IMR-90 (cell line): ENCODE results near the gene TTC39B. TPM values are rescaled to one million over a fixed set of nuclear protein-coding genes. Genes with fewer than 3 reads are reported as not detected.

Experiments used
- ATAC-seq: fragments of 200-7000 bp; cut with Tn5 transposase; 2 replicates; pipeline ENCODE4 v1.9.1; 2020; ENCODE audit warnings: low read depth, mild to moderate bottlenecking, moderate library complexity
- BruUV-seq: library from RNA; stranded (reverse); fragments of 400-500 nt; replicated peaks from 2 replicates; lab custom pipeline; 2021; lab: Mats Ljungman, UMichigan
- CTCF ChIA-PET: fragments of 300-600 bp; formaldehyde crosslinking; extraction: SDS; loops from one replicate; lab custom pipeline; 2021; ENCODE audit warnings: antibody characterized with exemption; lab: Yijun Ruan, JAX
- POLR2A ChIA-PET: fragments of 300-600 bp; sonication (Branson Sonifier 250); formaldehyde crosslinking; loops from one replicate; lab custom pipeline; 2022; ENCODE audit warnings: antibody characterized with exemption; ENCODE audit not compliant: unreplicated experiment; lab: Charles Lee
- DNase-seq: peaks from one replicate; pipeline ENCODE4 v3.0.0; 2013
- H2AFZ ChIP-seq: replicated peaks from 2 replicates; pipeline ENCODE3; 2013; ENCODE audit warnings: low read length, mild to moderate bottlenecking; ENCODE audit not compliant: poor library complexity
- H2AK5ac ChIP-seq: 2 replicates; pipeline ENCODE4 v1.6.1; 2013; ENCODE audit warnings: low read depth, low read length, inconsistent platforms
- H2AK9ac ChIP-seq: replicated peaks from 2 replicates; pipeline ENCODE3; 2013; ENCODE audit warnings: mild to moderate bottlenecking, low read depth, low read length, moderate library complexity; ENCODE audit not compliant: poor library complexity
- H2BK120ac ChIP-seq: 2 replicates; pipeline ENCODE4 v1.6.1; 2013; ENCODE audit warnings: low read depth, low read length, inconsistent platforms
- H2BK15ac ChIP-seq: 3 replicates; pipeline ENCODE4 v1.6.1; 2013; ENCODE audit warnings: low read depth, low read length, inconsistent platforms
- H2BK20ac ChIP-seq: 2 replicates; pipeline ENCODE4 v1.6.1; 2013; ENCODE audit warnings: low read depth, mild to moderate bottlenecking, inconsistent platforms, low read length, moderate library complexity
- H2BK5ac ChIP-seq: 2 replicates; pipeline ENCODE4 v1.6.1; 2013; ENCODE audit warnings: mild to moderate bottlenecking, low read depth, low read length, inconsistent platforms; ENCODE audit not compliant: poor library complexity, severe bottlenecking
- H3K14ac ChIP-seq: replicated peaks from 2 replicates; pipeline ENCODE4 v1.6.1; 2013; ENCODE audit warnings: low read depth, low read length, inconsistent platforms
- H3K18ac ChIP-seq: 2 replicates; pipeline ENCODE4 v1.6.1; 2013; ENCODE audit warnings: low read depth, low read length, control low read depth
- H3K23ac ChIP-seq: 2 replicates; pipeline ENCODE4 v1.6.1; 2013; ENCODE audit warnings: low read depth, low read length, inconsistent platforms
- H3K27ac ChIP-seq: 2 replicates; pipeline ENCODE4 v1.5.1; 2013; ENCODE audit warnings: mild to moderate bottlenecking, control low read depth, low read length; ENCODE audit not compliant: insufficient read depth
- H3K27me3 ChIP-seq: 2 replicates; pipeline ENCODE4 v1.6.1; 2013; ENCODE audit warnings: low read length; ENCODE audit not compliant: control insufficient read depth, insufficient read depth
- H3K36me3 ChIP-seq: 2 replicates; pipeline ENCODE4 v1.6.1; 2013; ENCODE audit warnings: low read length, mixed read lengths; ENCODE audit not compliant: control insufficient read depth, insufficient read depth
- H3K4ac ChIP-seq: 2 replicates; pipeline ENCODE4 v1.6.1; 2013; ENCODE audit warnings: low read depth, low read length, inconsistent platforms
- H3K4me1 ChIP-seq: 2 replicates; pipeline ENCODE4 v1.6.1; 2013; ENCODE audit warnings: low read length, mixed read lengths; ENCODE audit not compliant: control insufficient read depth, insufficient read depth
- H3K4me2 ChIP-seq: 2 replicates; pipeline ENCODE4 v1.6.1; 2013; ENCODE audit warnings: low read depth, mild to moderate bottlenecking, control low read depth, low read length, moderate library complexity
- H3K4me3 ChIP-seq: 2 replicates; pipeline ENCODE4 v1.5.1; 2013; ENCODE audit warnings: low read depth, mild to moderate bottlenecking, control low read depth, low read length, moderate library complexity; ENCODE audit not compliant: insufficient read depth
- H3K56ac ChIP-seq: 2 replicates; pipeline ENCODE4 v1.6.1; 2013; ENCODE audit warnings: low read length, inconsistent platforms; ENCODE audit not compliant: insufficient read depth; ENCODE audit errors: extremely low read depth
- H3K79me1 ChIP-seq, 2 experiments: 2 replicates each; pipeline ENCODE4 v1.6.1; 2013; ENCODE audit warnings: low read length in 2 of 2, inconsistent platforms in 1 of 2, low read depth in 1 of 2
- H3K9ac ChIP-seq: 2 replicates; pipeline ENCODE4 v1.6.1; 2013; ENCODE audit warnings: low read depth, low read length, control low read depth
- H3K9me1 ChIP-seq: 2 replicates; pipeline ENCODE4 v1.6.1; 2013; ENCODE audit warnings: low read length, inconsistent platforms; ENCODE audit not compliant: insufficient read depth
- H3K9me3 ChIP-seq: 2 replicates; pipeline ENCODE4 v1.6.1; 2013; ENCODE audit warnings: low read length; ENCODE audit not compliant: control insufficient read depth, insufficient read depth
- H4K20me1 ChIP-seq: 2 replicates; pipeline ENCODE4 v1.6.1; 2013; ENCODE audit warnings: low read length, inconsistent platforms; ENCODE audit not compliant: insufficient read depth
- H4K5ac ChIP-seq: 2 replicates; pipeline ENCODE4 v1.6.1; 2013; ENCODE audit warnings: mild to moderate bottlenecking, low read depth, low read length, control low read depth
- H4K8ac ChIP-seq, 2 experiments: 2 replicates each; pipeline ENCODE4 v1.6.1; 2013; ENCODE audit warnings: low read depth in 2 of 2, low read length in 2 of 2, control low read depth in 1 of 2, inconsistent platforms in 1 of 2
- H4K91ac ChIP-seq: 2 replicates; pipeline ENCODE4 v1.6.1; 2013; ENCODE audit warnings: low read depth, low read length, inconsistent platforms; ENCODE audit not compliant: insufficient read depth
- BHLHE40 ChIP-seq: fragments of 150-350 bp; IDR thresholded peaks from 2 replicates; pipeline ENCODE4 v1.6.1; 2016; ENCODE audit warnings: mild to moderate bottlenecking, low read depth, low read length
- CEBPB ChIP-seq: IDR thresholded peaks from 2 replicates; pipeline ENCODE4 v1.6.1; 2012; ENCODE audit warnings: low read depth, low read length, improper control_type of control experiment
- CHD1 ChIP-seq: IDR thresholded peaks from 2 replicates; pipeline ENCODE4 v1.6.1; 2012; ENCODE audit warnings: low read depth, low read length, improper control_type of control experiment
- FOS ChIP-seq: fragments of 150-350 bp; IDR thresholded peaks from 2 replicates; pipeline ENCODE4 v1.6.1; 2016; ENCODE audit warnings: low read depth, low read length
- MAFK ChIP-seq: IDR thresholded peaks from 2 replicates; pipeline ENCODE4 v1.6.1; 2012; ENCODE audit warnings: low read depth, low read length, improper control_type of control experiment
- MAZ ChIP-seq: IDR thresholded peaks from 2 replicates; pipeline ENCODE4 v1.6.1; 2012; ENCODE audit warnings: low read depth, mild to moderate bottlenecking, low read length, improper control_type of control experiment, moderate library complexity, borderline replicate concordance
- MXI1 ChIP-seq: IDR thresholded peaks from 2 replicates; pipeline ENCODE4 v1.6.1; 2012; ENCODE audit warnings: low read depth, mild to moderate bottlenecking, low read length, moderate library complexity, borderline replicate concordance
- POLR2A ChIP-seq: IDR thresholded peaks from 2 replicates; pipeline ENCODE4 v1.6.1; 2012; ENCODE audit warnings: mild to moderate bottlenecking, low read depth, low read length
- RAD21 ChIP-seq: IDR thresholded peaks from 2 replicates; pipeline ENCODE4 v1.6.1; 2012; ENCODE audit warnings: low read length, improper control_type of control experiment
- RCOR1 ChIP-seq: IDR thresholded peaks from 2 replicates; pipeline ENCODE4 v1.6.1; 2012; ENCODE audit warnings: mild to moderate bottlenecking, low read length, improper control_type of control experiment; ENCODE audit not compliant: insufficient replicate concordance
- RFX5 ChIP-seq: IDR thresholded peaks from 2 replicates; pipeline ENCODE4 v1.8.0; 2012; ENCODE audit warnings: low read depth, mild to moderate bottlenecking, low read length, moderate library complexity
- WGBS, 2 experiments: methylation state at CpG; one replicate each; pipeline versions ENCODE4 v1.1.5 to v1.1.7; 2013; ENCODE audit warnings: missing lambda C conversion rate in 2 of 2; ENCODE audit not compliant: insufficient read length in 1 of 2; ENCODE audit errors: extremely low coverage in 2 of 2; 5-methylcytosine and 5-hydroxymethylcytosine counted together
- dilution Hi-C: fragments of 300-500 bp; cut with HindIII; formaldehyde crosslinking; loops from one replicate; pipeline ENCODE4 v1.14.3; 2018; ENCODE audit warnings: low sequenced_read_pairs; ENCODE audit not compliant: unreplicated experiment
- in situ Hi-C: fragments of 300-500 bp; cut with MboI; formaldehyde crosslinking; loops from 3 replicates; pipeline ENCODE4 v1.14.3; 2019; ENCODE audit warnings: low sequenced_read_pairs, inconsistent platforms, mixed read lengths
- intact Hi-C: fragments of 100-400 bp; cut with micrococcal nuclease; formaldehyde crosslinking; loops from 2 replicates; pipeline ENCODE4 v1.10.0; 2022
- polyA plus RNA-seq, 3 experiments: library from polyadenylated mRNA; depleted of rRNA; stranded (reverse); fragments of >200 nt; gene quantifications; 2 replicates each; pipeline ENCODE4 v1.2.3, GENCODE V29; 2012; ENCODE audit warnings: low replicate concordance in 1 of 3
- total RNA-seq: library from RNA; depleted of rRNA; stranded (reverse); fragments of >200 nt; gene quantifications from 2 replicates; pipeline ENCODE4 v1.2.3, GENCODE V29; 2012
- TF ChIP-seq, protein P1 (sequence below): fragments of 150-350 bp; IDR thresholded peaks from 2 replicates; pipeline ENCODE4 v1.6.1; 2016; ENCODE audit warnings: low read depth, mild to moderate bottlenecking, low read length, moderate library complexity, borderline replicate concordance
- TF ChIP-seq, protein P2 (sequence below): conservative IDR thresholded peaks from 2 replicates; pipeline ENCODE4 v1.5.1; 2012; ENCODE audit warnings: mild to moderate bottlenecking, low read depth, low read length, improper control_type of control experiment
- TF ChIP-seq, protein P3 (sequence below): fragments of 150-350 bp; IDR thresholded peaks from 2 replicates; pipeline ENCODE4 v1.6.1; 2017; ENCODE audit warnings: mild to moderate bottlenecking, antibody characterized with exemption, low read length, low read depth

TTC39B gene
- total and polyA plus RNA-seq, 2 of the 4 experiments (the other 2 are of a cell fraction) = 2.5 to 12.2 TPM

DNA sequence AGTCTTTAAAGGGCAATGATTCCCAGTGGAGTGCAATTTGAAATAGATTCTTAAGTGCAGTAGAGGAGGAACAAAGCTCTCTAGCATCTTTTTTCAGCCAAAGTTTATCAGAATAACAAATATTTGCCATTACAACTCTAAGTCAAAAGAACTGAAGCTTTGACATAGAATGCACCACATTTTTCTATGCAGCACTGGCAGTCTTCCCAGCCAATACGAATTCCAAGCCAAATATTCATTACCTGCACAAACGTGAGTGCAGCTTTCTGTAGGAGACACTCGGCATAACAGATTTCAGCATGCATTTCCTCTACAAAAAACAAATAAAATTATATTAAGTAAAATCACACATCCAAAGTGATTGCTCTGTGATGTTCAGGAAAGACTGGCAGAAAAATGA, 103.4 kb downstream of the TTC39B start:
- intact Hi-C loops = no loop called here
- in situ Hi-C loops = loop anchor here (25.0 kb wide), 1 partner anchor 409 kb away; no protein-coding TSS in a partner anchor
- POLR2A ChIA-PET = interaction anchor here (0.7 kb wide), 1 partner anchor 403 kb away, joined by 7 read pairs; no protein-coding TSS in a partner anchor

More for the DNA sequence above, 103.4 kb downstream of the TTC39B start:
- ATAC-seq (no peak), DNase-seq (no peak)
- H3K56ac ChIP-seq = no peak overlapping the region
- no peak overlapping the region for H2AK5ac ChIP-seq
- H2BK120ac ChIP-seq = no peak overlapping the region
- no peaks in the 10 kb centered on the region for H3K27me3 ChIP-seq
- H4K8ac ChIP-seq = no peak overlapping the region
- H4K91ac ChIP-seq = no peak overlapping the region
- H4K20me1 ChIP-seq = no peaks in the 10 kb centered on the region
- H3K4me1 ChIP-seq = peaks cover 6% of the 10 kb centered on the region; the same call in 1 of the 2 replicates
- no CpG with 5 or more reads among the region's 3 CpGs for WGBS, 2 experiments
- no peak overlapping the region for H2AFZ ChIP-seq
- H3K4me3 ChIP-seq = no peak overlapping the region
- H3K36me3 ChIP-seq = no peaks in the 10 kb centered on the region
- H2AK9ac ChIP-seq = no peak overlapping the region
- TF ChIP-seq MAZ (no peak), MAFK (no peak), BHLHE40 (no peak), RCOR1 (no peak), CHD1 (no peak), MXI1 (no peak), CEBPB (no peak), RFX5 (no peak), FOS (no peak), RAD21 (no peak), POLR2A (no peak)
- TF ChIP-seq, protein P1, sequence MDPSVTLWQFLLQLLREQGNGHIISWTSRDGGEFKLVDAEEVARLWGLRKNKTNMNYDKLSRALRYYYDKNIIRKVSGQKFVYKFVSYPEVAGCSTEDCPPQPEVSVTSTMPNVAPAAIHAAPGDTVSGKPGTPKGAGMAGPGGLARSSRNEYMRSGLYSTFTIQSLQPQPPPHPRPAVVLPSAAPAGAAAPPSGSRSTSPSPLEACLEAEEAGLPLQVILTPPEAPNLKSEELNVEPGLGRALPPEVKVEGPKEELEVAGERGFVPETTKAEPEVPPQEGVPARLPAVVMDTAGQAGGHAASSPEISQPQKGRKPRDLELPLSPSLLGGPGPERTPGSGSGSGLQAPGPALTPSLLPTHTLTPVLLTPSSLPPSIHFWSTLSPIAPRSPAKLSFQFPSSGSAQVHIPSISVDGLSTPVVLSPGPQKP = no peak
- TF ChIP-seq, protein P2, sequence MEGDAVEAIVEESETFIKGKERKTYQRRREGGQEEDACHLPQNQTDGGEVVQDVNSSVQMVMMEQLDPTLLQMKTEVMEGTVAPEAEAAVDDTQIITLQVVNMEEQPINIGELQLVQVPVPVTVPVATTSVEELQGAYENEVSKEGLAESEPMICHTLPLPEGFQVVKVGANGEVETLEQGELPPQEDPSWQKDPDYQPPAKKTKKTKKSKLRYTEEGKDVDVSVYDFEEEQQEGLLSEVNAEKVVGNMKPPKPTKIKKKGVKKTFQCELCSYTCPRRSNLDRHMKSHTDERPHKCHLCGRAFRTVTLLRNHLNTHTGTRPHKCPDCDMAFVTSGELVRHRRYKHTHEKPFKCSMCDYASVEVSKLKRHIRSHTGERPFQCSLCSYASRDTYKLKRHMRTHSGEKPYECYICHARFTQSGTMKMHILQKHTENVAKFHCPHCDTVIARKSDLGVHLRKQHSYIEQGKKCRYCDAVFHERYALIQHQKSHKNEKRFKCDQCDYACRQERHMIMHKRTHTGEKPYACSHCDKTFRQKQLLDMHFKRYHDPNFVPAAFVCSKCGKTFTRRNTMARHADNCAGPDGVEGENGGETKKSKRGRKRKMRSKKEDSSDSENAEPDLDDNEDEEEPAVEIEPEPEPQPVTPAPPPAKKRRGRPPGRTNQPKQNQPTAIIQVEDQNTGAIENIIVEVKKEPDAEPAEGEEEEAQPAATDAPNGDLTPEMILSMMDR = no peak
- TF ChIP-seq, protein P3, sequence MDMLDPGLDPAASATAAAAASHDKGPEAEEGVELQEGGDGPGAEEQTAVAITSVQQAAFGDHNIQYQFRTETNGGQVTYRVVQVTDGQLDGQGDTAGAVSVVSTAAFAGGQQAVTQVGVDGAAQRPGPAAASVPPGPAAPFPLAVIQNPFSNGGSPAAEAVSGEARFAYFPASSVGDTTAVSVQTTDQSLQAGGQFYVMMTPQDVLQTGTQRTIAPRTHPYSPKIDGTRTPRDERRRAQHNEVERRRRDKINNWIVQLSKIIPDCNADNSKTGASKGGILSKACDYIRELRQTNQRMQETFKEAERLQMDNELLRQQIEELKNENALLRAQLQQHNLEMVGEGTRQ = no peak
- dilution Hi-C loops = no loop called here
- H2BK20ac ChIP-seq = no peak overlapping the region
- no peak overlapping the region for H3K23ac ChIP-seq
- BruUV-seq = no TSS peak
- H3K9me1 ChIP-seq = no peaks in the 10 kb centered on the region
- H3K27ac ChIP-seq = no peak overlapping the region
- no peaks in the 10 kb centered on the region for H3K9me3 ChIP-seq
- no peak overlapping the region for H3K14ac ChIP-seq
- H2BK5ac ChIP-seq = no peak overlapping the region
- CTCF ChIA-PET = no interaction called here
- no peak overlapping the region for H3K4me2 ChIP-seq
- H3K18ac ChIP-seq = no peak overlapping the region
- no peak overlapping the region for H3K9ac ChIP-seq
- H4K5ac ChIP-seq = no peak overlapping the region
- H2BK15ac ChIP-seq = no peak overlapping the region
- no peak overlapping the region for H3K4ac ChIP-seq
- H3K79me1 ChIP-seq = no peaks in the 10 kb centered on the region; a peak in 1 of 4 replicates
